Globus pallidus (tissue), 1 donor: ENCODE results near the gene TEX22.

Experiments used
- DNase-seq: peaks from one replicate; pipeline ENCODE4 v3.0.0-alpha.2; 2015; ENCODE audit warnings: low spot score

The TEX22 gene

GRCh38 chr14:105456736-105457617 is 58.6 kb downstream of the TEX22 start:
- no peak for DNase-seq

GRCh38 chr14:105458010-105458409 is 59.7 kb downstream of the TEX22 start:
- DNase-seq, result no peak

GRCh38 chr14:105458571-105458970 is 60.2 kb downstream of the TEX22 start:
- DNase-seq, result no peak

- no peak for DNase-seq
These were observed 61.8 kb downstream of the TEX22 start for GRCh38 chr14:105460116-105460515.

GRCh38 chr14:105460616-105461015 is 62.3 kb downstream of the TEX22 start:
- no peak for DNase-seq

- no peak for DNase-seq
These were observed 63.6 kb downstream of the TEX22 start for GRCh38 chr14:105461903-105462302.
